Esophagus squamous epithelium (tissue), 4 donors: Measurements from ENCODE around the gene DYRK1B.

Source experiments
- CTCF ChIP-seq, 6 experiments: fragments of 450-650 bp in 4 of 6; fragments of 200-600 bp in 2 of 6; sonication (generic) in 2 of 6; IDR thresholded peaks; one replicate each; pipeline ENCODE4 v1.5.1; 2016 to 2019; ENCODE audit warnings: antibody characterized with exemption in 6 of 6, mild to moderate bottlenecking in 4 of 6, moderate library complexity in 4 of 6
- POLR2A ChIP-seq, 4 donors: fragments of 450-650 bp; IDR thresholded peaks; one replicate each; pipeline ENCODE4 v1.6.1; 2017; ENCODE audit warnings: antibody characterized with exemption in 4 of 4, mild to moderate bottlenecking in 4 of 4, moderate library complexity in 3 of 4

GRCh38 chr19:39830406-39830805 lies 3.6 kb downstream of the DYRK1B start:
- TF ChIP-seq CTCF (IDR thresholded peaks at IDR 0.05) (no peak), POLR2A (IDR thresholded peaks at IDR 0.05) (no peak)
